PC-9 (cell line): ENCODE data around the gene TMEM238. TPM values are rescaled to one million over a fixed set of nuclear protein-coding genes. Genes with fewer than 3 reads are reported as not detected.
A peak's percentile ranks its signal among the peaks of the same experiment; 100 is the strongest.

Experiments used
- BruUV-seq: library from RNA; stranded (reverse); fragments of 400-500 nt; replicated peaks from 2 replicates; lab custom pipeline; 2021; lab: Mats Ljungman, UMichigan
- CTCF ChIA-PET: fragments of 300-600 bp; sonication (Branson Sonifier 250); formaldehyde crosslinking; loops from one replicate; lab custom pipeline; 2022; ENCODE audit warnings: antibody characterized with exemption; lab: Charles Lee
- POLR2A ChIA-PET: fragments of 300-600 bp; sonication (Branson Sonifier 250); formaldehyde crosslinking; loops from one replicate; lab custom pipeline; 2022; ENCODE audit warnings: antibody characterized with exemption; ENCODE audit not compliant: unreplicated experiment; lab: Charles Lee
- DNase-seq, 2 experiments: peaks; one replicate each; pipeline versions ENCODE4 v3.0.0 to v3.0.0-alpha.2; 2015 to 2022; ENCODE audit warnings: mixed read lengths in 1 of 2
- H2AFZ ChIP-seq: fragments of 200-600 bp; sonication (generic); 2 replicates; pipeline ENCODE4 v1.8.1; 2017; ENCODE audit warnings: antibody characterized with exemption
- H3F3A ChIP-seq: fragments of 200-600 bp; sonication (generic); 2 replicates; pipeline ENCODE4 v1.8.1; 2017; ENCODE audit warnings: antibody characterized with exemption, mild to moderate bottlenecking, low read depth; ENCODE audit not compliant: insufficient read depth
- H3K27ac ChIP-seq: fragments of 200-600 bp; sonication (generic); 2 replicates; pipeline ENCODE4 v1.6.1; 2016; ENCODE audit warnings: mixed run types
- H3K27me3 ChIP-seq: fragments of 200-600 bp; sonication (generic); 2 replicates; pipeline ENCODE4 v1.6.1; 2016; ENCODE audit warnings: low read depth, mixed run types; ENCODE audit not compliant: insufficient read depth
- H3K36me3 ChIP-seq: fragments of 200-600 bp; sonication (generic); 2 replicates; pipeline ENCODE4 v1.6.1; 2016; ENCODE audit warnings: low read depth, mixed run types
- H3K4me1 ChIP-seq: fragments of 200-600 bp; sonication (generic); replicated peaks from 2 replicates; pipeline ENCODE4 v1.6.1; 2016; ENCODE audit warnings: mixed run types; ENCODE audit not compliant: insufficient read depth
- H3K4me2 ChIP-seq: fragments of 200-600 bp; sonication (generic); 2 replicates; pipeline ENCODE4 v1.6.1; 2017; ENCODE audit warnings: mixed run types
- H3K4me3 ChIP-seq: fragments of 200-600 bp; sonication (generic); 2 replicates; pipeline ENCODE4 v1.6.1; 2016; ENCODE audit warnings: mixed run types
- H3K79me2 ChIP-seq: fragments of 200-600 bp; sonication (generic); 2 replicates; pipeline ENCODE4 v1.6.1; 2017; ENCODE audit warnings: low read depth, mixed run types
- H3K9me2 ChIP-seq: fragments of 200-600 bp; sonication (generic); 2 replicates; pipeline ENCODE4 v1.8.1; 2017; ENCODE audit warnings: mild to moderate bottlenecking; ENCODE audit not compliant: insufficient read depth
- H3K9me3 ChIP-seq: fragments of 200-600 bp; sonication (generic); 2 replicates; pipeline ENCODE4 v1.8.1; 2016; ENCODE audit warnings: low read depth; ENCODE audit not compliant: insufficient read depth
- H4K20me1 ChIP-seq: fragments of 200-600 bp; sonication (generic); 2 replicates; pipeline ENCODE4 v1.8.1; 2017; ENCODE audit not compliant: insufficient read depth
- CTCF ChIP-seq: fragments of 200-600 bp; sonication (generic); conservative IDR thresholded peaks from 2 replicates; pipeline ENCODE4 v1.6.1; 2017; ENCODE audit warnings: mixed run types, antibody characterized with exemption, mild to moderate bottlenecking, moderate library complexity
- EZH2 ChIP-seq: fragments of 200-600 bp; sonication (generic); IDR thresholded peaks from 2 replicates; pipeline ENCODE4 v1.8.0; 2017; ENCODE audit warnings: antibody characterized with exemption, low read depth
- intact Hi-C: fragments of 100-400 bp; cut with micrococcal nuclease; formaldehyde crosslinking; loops from one replicate; pipeline ENCODE4 v1.10.0; 2022; ENCODE audit not compliant: unreplicated experiment
- total RNA-seq: library from RNA; stranded (reverse); gene quantifications from 2 replicates; pipeline ENCODE4 v1.2.3, GENCODE V29; 2021

Gene TMEM238
- total RNA-seq, 1 experiment from 2014 or later: 40.4 TPM

GRCh38 chr19:55379174-55379573, 4.9 kb downstream of the TMEM238 start:
- Histone ChIP-seq H3K27me3 (no peaks in the 10 kb centered on the region), H4K20me1 (peaks cover 15% of the 10 kb centered on the region), H3F3A (peaks cover 40% of the 10 kb centered on the region; the same call in 1 of the 2 replicates), H2AFZ (no peak overlapping the region), H3K79me2 (peaks cover 22% of the 10 kb centered on the region), H3K4me2 (no peak overlapping the region), H3K9me2 (no peaks in the 10 kb centered on the region), H3K4me1 (peaks cover 31% of the 10 kb centered on the region), H3K36me3 (0 out of 2 replicates have a peak, but pooled peaks cover 6% of the 10 kb centered on the region), H3K27ac (no peak overlapping the region), H3K4me3 (no peak overlapping the region), H3K9me3 (no peaks in the 10 kb centered on the region)
- DNase-seq: no peak
- ChIA-PET POLR2A (interaction anchor here (0.6 kb wide), 1 partner anchor 253 kb away, joined by 7 read pairs; no protein-coding TSS in a partner anchor), CTCF (no interaction called here)
- no TSS peak for BruUV-seq
- TF ChIP-seq CTCF: no peak
- TF ChIP-seq EZH2: no peak
- intact Hi-C loops: no loop called here

- Histone ChIP-seq H2AFZ (no peak overlapping the region), H3K27ac (no peak overlapping the region), H3K27me3 (no peaks in the 10 kb centered on the region), H3K4me2 (no peak overlapping the region), H3F3A (peaks cover 48% of the 10 kb centered on the region; the same call in 1 of the 2 replicates), H3K36me3 (0 out of 2 replicates have a peak, but pooled peaks cover 6% of the 10 kb centered on the region), H3K4me3 (no peak overlapping the region), H3K9me2 (no peaks in the 10 kb centered on the region), H3K4me1 (peaks cover 40% of the 10 kb centered on the region), H4K20me1 (peaks cover 15% of the 10 kb centered on the region), H3K9me3 (no peaks in the 10 kb centered on the region), H3K79me2 (peaks cover 13% of the 10 kb centered on the region)
- ChIA-PET POLR2A (interaction anchor here (0.5 kb wide), 1 partner anchor 29 kb away, joined by 9 read pairs; no protein-coding TSS in a partner anchor), CTCF (no interaction called here)
- intact Hi-C loops: no loop called here
- TF ChIP-seq EZH2: no peak
- TF ChIP-seq CTCF: no peak
- no TSS peak for BruUV-seq
- no peak for DNase-seq
Measured at GRCh38 chr19:55377356-55378131, 6.5 kb downstream of the TMEM238 start.

- CTCF ChIA-PET: no interaction called here
Measured at GRCh38 chr19:55376241-55376933, 7.7 kb downstream of the TMEM238 start, which contains the start of gene TMEM190. Gene TMEM190 (plus strand): TSS chr19:55376826. CDS start chr19:55376854, 28 bp downstream.

More at GRCh38 chr19:55376241-55376933, 7.7 kb downstream of the TMEM238 start, which contains the start of gene TMEM190:
- H3K27ac ChIP-seq: no peak within 1 kb of the TSS
- no peaks in the 10 kb centered on the region for H3K9me3 ChIP-seq
- no peaks in the 10 kb centered on the region for H3K27me3 ChIP-seq
- H3K9me2 ChIP-seq: no peaks in the 10 kb centered on the region
- no TSS peak for BruUV-seq
- intact Hi-C loops: no loop called here
- no peak within 1 kb of the TSS for H2AFZ ChIP-seq
- H3F3A ChIP-seq: peaks cover 53% of the 10 kb centered on the region; the same call in 1 of the 2 replicates
- POLR2A ChIA-PET: interaction anchor here (0.5 kb wide), 1 partner anchor 13 kb away, joined by 5 read pairs; the partner anchor contains the start of gene GARIN5B
- H3K36me3 ChIP-seq: 0 out of 2 replicates have a peak, but pooled peaks cover 6% of the 10 kb centered on the region
- peaks cover 15% of the 10 kb centered on the region for H4K20me1 ChIP-seq
- TF ChIP-seq CTCF: no peak
- DNase-seq: peak in 1 of 2 experiments; percentile 70
- H3K4me3 ChIP-seq: no peak within 1 kb of the TSS
- no peak within 1 kb of the TSS for H3K4me2 ChIP-seq
- H3K79me2 ChIP-seq: peaks cover 1% of the 10 kb centered on the region
- H3K4me1 ChIP-seq: peaks cover 38% of the 10 kb centered on the region
